HFFc6 (cell line): Measurements from ENCODE around the gene EIF3L. TPM values are rescaled to one million over a fixed set of nuclear protein-coding genes. Genes with fewer than 3 reads are reported as not detected.

ENCODE experiments used
- DNase-seq: peaks from one replicate; pipeline ENCODE4 v3.0.0-alpha.2; 2018
- H3K27ac Mint-ChIP-seq: 2 replicates; pipeline ENCODE4 v1.8.0; 2020; ENCODE audit warnings: mild to moderate bottlenecking, mixed read lengths
- H3K27me3 Mint-ChIP-seq: 2 replicates; pipeline ENCODE4 v1.8.0; 2021; ENCODE audit warnings: mild to moderate bottlenecking, moderate library complexity, mixed read lengths; ENCODE audit not compliant: insufficient read depth
- H3K36me3 Mint-ChIP-seq: 2 replicates; pipeline ENCODE4 v1.8.0; 2021; ENCODE audit warnings: low read depth, mixed read lengths
- H3K4me1 Mint-ChIP-seq: 2 replicates; pipeline ENCODE4 v1.8.0; 2020; ENCODE audit warnings: low read depth, mixed read lengths
- H3K4me3 Mint-ChIP-seq: 2 replicates; pipeline ENCODE4 v1.8.0; 2020; ENCODE audit warnings: mild to moderate bottlenecking, moderate library complexity, mixed read lengths
- H3K9me3 Mint-ChIP-seq: 2 replicates; pipeline ENCODE4 v1.8.0; 2020; ENCODE audit warnings: mild to moderate bottlenecking, mixed read lengths
- total RNA-seq, 6 experiments: library from RNA; stranded (reverse); fragmentation: NEBNext Ultra II Directional; extraction: Animal tissue kit (Norgen Biotek cat#: 25700); gene quantifications; 2 replicates in 1 of 6; 3 replicates in 5 of 6; pipeline ENCODE4 v1.2.3, GENCODE V29; 2021
- TF ChIP-seq, protein P1 (sequence below): fragments of 200-600 bp; sonication (generic); IDR thresholded peaks from 2 replicates; pipeline ENCODE4 v1.5.0; 2021; ENCODE audit warnings: antibody characterized with exemption, mild to moderate bottlenecking

EIF3L gene
- total RNA-seq, 6 experiments from 2014 or later = 306 to 371 (median 357) TPM

DNA sequence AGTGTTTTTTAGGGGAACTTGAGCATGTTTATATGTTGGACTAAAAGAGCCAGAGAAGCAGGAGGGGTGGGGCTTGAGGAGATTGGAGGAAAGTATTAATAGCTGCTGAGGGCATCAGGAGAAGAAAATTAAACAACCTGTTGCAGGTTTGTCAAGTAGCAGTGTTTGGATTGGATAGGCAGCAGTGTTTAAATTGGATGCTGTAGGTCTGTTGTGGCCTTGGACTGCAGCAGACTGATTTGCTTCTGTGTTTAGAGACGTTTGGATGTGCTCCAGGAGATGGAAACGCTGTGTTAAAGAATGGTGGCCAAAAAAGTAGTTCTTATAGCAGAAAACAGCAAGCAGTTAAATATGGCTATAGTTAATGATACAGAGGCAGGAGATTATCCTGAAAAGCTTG, 5.7 kb downstream of the EIF3L start:
- Mint-ChIP-seq H3K4me3 (no peak overlapping the region), H3K4me1 (peaks cover 20% of the 10 kb centered on the region), H3K36me3 (peaks cover 59% of the 10 kb centered on the region), H3K27me3 (peaks cover 2% of the 10 kb centered on the region), H3K9me3 (no peaks in the 10 kb centered on the region), H3K27ac (0 out of 2 replicates have a peak overlapping the region, but pooled peaks have one; percentile 34)
- TF ChIP-seq, protein P1, sequence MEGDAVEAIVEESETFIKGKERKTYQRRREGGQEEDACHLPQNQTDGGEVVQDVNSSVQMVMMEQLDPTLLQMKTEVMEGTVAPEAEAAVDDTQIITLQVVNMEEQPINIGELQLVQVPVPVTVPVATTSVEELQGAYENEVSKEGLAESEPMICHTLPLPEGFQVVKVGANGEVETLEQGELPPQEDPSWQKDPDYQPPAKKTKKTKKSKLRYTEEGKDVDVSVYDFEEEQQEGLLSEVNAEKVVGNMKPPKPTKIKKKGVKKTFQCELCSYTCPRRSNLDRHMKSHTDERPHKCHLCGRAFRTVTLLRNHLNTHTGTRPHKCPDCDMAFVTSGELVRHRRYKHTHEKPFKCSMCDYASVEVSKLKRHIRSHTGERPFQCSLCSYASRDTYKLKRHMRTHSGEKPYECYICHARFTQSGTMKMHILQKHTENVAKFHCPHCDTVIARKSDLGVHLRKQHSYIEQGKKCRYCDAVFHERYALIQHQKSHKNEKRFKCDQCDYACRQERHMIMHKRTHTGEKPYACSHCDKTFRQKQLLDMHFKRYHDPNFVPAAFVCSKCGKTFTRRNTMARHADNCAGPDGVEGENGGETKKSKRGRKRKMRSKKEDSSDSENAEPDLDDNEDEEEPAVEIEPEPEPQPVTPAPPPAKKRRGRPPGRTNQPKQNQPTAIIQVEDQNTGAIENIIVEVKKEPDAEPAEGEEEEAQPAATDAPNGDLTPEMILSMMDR = no peak
- DNase-seq = no peak

DNA sequence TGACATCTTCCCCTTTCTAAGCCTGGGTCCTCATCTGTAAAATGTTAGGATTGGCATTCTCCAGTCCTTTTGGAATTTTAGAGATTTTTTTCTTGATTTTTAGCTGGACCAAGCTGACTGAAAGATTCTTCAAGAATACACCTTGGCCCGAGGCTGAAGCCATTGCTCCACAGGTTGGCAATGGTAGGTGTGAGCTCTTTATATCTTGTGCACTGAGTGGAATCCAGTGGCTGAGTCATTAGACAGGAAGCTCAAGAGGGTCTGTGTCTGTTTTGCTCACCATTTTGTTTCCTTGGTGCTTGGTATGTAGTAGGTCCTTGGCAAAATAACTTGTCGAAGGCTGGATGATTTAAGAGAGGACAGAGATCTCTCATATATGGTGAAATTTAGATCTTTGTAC, 6.2 kb downstream of the EIF3L start:
- Mint-ChIP-seq H3K4me1 (peaks cover 20% of the 10 kb centered on the region), H3K27me3 (peaks cover 2% of the 10 kb centered on the region), H3K27ac (peak overlapping the region; percentile 34; the same call in 1 of the 2 replicates), H3K36me3 (peaks cover 58% of the 10 kb centered on the region), H3K4me3 (no peak overlapping the region), H3K9me3 (no peaks in the 10 kb centered on the region)
- TF ChIP-seq, protein P1 = no peak
- no peak for DNase-seq

DNA sequence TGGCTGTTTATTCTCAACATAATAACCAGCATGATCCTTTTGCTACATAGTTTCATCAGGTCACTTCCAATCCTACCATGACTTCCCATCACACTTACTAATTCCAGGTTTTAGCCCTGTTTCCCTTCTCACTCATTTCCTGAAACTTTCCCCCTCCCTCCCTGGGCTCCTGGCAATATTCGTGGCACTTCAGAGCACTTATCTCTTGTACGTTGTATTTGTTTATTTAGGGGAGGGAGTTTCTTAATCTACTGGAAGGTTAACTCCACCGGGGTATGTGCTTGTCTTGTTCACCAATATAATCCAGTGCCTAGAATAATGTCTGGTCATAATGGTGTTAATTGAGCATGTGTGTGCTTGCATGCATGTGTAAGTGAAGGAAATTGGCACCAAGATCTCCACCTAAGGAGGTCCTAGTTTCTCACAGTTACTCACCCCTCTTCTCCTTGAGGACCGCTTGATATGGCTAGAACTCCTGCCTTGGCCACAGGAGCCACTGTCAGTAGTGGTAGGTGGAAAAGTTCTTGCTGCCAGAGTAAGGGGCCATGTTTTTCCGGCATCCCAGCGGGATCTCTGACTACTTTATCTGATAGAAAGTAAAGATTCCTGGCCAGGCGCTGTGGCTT, 11.7 kb downstream of the EIF3L start:
- Mint-ChIP-seq H3K4me1 (peaks cover 6% of the 10 kb centered on the region; the same call in 1 of the 2 replicates), H3K9me3 (no peaks in the 10 kb centered on the region), H3K36me3 (peaks cover 46% of the 10 kb centered on the region), H3K27me3 (peaks cover 2% of the 10 kb centered on the region; the same call in 1 of the 2 replicates), H3K27ac (peak overlapping the region; percentile 17; the same call in 1 of the 2 replicates), H3K4me3 (no peak overlapping the region)
- TF ChIP-seq, protein P1 = no peak
- DNase-seq = no peak

DNA sequence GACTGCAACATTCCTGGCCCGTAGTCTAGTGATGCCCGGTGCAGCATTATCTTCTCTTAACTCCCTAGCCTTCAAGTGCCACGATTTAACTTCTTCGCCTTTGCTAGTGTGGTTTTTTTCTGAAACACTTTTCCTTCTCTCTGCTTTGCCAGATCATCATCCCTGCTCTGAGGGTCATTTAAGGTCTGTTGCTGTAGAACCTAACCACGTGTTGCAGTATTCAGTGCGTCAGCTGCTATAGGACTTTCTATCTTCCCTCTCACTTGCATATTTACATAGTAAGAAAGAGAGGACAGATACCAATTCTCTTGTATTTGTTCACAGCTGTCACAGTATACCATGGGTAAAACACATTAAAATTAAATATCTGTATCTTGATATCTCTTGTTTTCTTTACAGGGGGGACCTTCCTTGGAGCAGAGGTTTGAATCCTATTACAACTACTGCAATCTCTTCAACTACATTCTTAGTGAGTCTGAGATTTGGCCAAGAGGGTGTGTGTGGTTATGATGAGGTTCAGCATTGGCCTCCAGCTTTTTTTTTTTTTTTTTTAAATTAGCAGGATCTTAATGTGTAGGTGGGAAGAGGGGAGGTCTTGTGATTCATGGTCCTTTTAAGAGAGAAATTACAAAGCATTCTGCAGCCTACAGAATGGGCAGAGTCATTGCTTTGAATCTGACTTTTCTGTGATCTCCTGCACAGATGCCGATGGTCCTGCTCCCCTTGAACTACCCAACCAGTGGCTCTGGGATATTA, 13.5 kb downstream of the EIF3L start:
- H3K27ac Mint-ChIP-seq = peak overlapping the region; percentile 46; the same call in 1 of the 2 replicates
- no peak for DNase-seq
- H3K4me3 Mint-ChIP-seq = no peak overlapping the region

DNA sequence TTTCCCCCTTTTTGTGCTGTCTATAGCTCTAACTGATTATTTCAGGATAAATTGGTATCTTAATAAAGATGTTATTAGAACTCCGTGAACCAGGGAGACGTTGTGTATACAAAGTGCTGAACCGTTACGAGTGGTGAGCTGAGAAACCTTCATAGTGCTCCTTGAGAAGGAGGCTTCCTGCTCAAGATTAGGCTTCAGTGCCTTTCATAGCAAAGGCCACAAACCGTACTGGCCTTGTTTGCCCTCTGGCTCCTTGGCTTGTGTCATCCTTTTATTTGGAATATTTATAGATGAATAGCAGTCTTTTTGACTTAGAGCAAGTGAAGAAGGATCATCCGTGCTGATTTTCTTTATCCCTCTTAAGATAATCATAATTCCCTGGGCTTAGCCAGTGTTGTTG, 16.3 kb downstream of the EIF3L start:
- peaks cover 6% of the 10 kb centered on the region; the same call in 1 of the 2 replicates for H3K4me1 Mint-ChIP-seq
- TF ChIP-seq, protein P1 = no peak
- H3K27ac Mint-ChIP-seq = no peak overlapping the region
- H3K9me3 Mint-ChIP-seq = no peaks in the 10 kb centered on the region
- no peak overlapping the region for H3K4me3 Mint-ChIP-seq
- no peak for DNase-seq
- H3K27me3 Mint-ChIP-seq = no peaks in the 10 kb centered on the region; the same call in 1 of the 2 replicates
- H3K36me3 Mint-ChIP-seq = peaks cover 27% of the 10 kb centered on the region

More for the DNA sequence above, 13.5 kb downstream of the EIF3L start:
- Mint-ChIP-seq H3K4me1 (peaks cover 6% of the 10 kb centered on the region; the same call in 1 of the 2 replicates), H3K27me3 (no peaks in the 10 kb centered on the region; the same call in 1 of the 2 replicates), H3K9me3 (no peaks in the 10 kb centered on the region), H3K36me3 (peaks cover 39% of the 10 kb centered on the region)
- TF ChIP-seq, protein P1 = no peak
